Measurements from ENCODE around the gene CHST15. TPM values are rescaled to one million over a fixed set of nuclear protein-coding genes. Genes with fewer than 3 reads are reported as not detected.

Gene CHST15
- total RNA-seq, 1 donor from 2014 or later, result 27.0 TPM

DNA sequence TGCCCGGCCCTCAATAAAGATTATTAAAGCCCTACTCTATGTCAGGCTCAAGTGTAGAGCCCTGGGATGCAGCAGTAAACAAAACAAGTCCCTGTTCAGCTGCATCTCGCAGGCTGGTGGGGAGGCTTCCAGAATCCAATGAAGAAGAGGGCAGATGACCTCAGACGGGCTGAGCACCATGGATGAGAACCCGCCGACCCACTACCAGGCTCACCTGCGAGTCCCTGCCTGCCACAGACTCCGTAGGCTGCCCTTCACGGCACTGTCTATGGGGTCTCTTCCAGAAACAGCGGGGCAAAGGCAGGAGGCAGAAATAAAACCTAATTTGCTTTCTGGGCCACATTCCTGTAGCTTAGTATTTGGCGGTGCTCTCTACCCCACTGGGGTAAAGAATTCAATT is 22.7 kb downstream of the CHST15 start:
- Histone ChIP-seq H3K27me3 (no peaks in the 10 kb centered on the region), H3K36me3 (no peaks in the 10 kb centered on the region), H3K4me3 (no peak overlapping the region), H3K27ac (no peak overlapping the region), H3K9me3 (no peaks in the 10 kb centered on the region), H3K4me1 (peaks cover 22% of the 10 kb centered on the region)
- intact Hi-C loops (cut with DNase I), result no loop called here
- TF ChIP-seq POLR2AphosphoS5 (IDR thresholded peaks at IDR 0.05; ENCODE audit: insufficient read depth in 1 of 2, low read depth in 1 of 2) (no peak), POLR2A (IDR thresholded peaks at IDR 0.05) (no peak)
- TF ChIP-seq, protein P1, sequence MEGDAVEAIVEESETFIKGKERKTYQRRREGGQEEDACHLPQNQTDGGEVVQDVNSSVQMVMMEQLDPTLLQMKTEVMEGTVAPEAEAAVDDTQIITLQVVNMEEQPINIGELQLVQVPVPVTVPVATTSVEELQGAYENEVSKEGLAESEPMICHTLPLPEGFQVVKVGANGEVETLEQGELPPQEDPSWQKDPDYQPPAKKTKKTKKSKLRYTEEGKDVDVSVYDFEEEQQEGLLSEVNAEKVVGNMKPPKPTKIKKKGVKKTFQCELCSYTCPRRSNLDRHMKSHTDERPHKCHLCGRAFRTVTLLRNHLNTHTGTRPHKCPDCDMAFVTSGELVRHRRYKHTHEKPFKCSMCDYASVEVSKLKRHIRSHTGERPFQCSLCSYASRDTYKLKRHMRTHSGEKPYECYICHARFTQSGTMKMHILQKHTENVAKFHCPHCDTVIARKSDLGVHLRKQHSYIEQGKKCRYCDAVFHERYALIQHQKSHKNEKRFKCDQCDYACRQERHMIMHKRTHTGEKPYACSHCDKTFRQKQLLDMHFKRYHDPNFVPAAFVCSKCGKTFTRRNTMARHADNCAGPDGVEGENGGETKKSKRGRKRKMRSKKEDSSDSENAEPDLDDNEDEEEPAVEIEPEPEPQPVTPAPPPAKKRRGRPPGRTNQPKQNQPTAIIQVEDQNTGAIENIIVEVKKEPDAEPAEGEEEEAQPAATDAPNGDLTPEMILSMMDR (IDR thresholded peaks at IDR 0.05), result no peak
- DNase-seq (ENCODE audit: extremely low spot score in 2 of 2), result no peak

GRCh38 chr10:124069341-124070264 is 23.8 kb downstream of the CHST15 start:
- Histone ChIP-seq H3K4me1 (peaks cover 11% of the 10 kb centered on the region), H3K27ac (no peak overlapping the region)

DNA sequence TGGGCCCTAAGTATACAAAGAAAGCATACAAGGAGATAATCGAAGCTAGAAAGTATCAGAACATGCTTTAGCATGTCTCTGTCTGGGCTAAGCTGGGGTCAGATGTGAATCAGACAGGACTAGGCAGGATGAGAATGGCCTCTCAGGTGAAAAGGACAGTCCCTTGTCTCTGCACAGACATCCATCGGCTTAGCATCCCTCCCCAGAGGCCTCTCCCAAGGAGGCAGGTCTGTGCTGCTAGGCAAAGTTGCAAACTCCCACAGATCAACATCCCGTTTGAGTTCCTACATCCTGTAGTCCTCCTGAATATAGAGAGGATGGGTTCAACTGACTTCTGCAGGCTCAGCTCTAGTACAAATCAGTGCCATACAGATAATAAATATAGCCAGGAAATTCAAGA is 24.5 kb downstream of the CHST15 start:
- TF ChIP-seq POLR2A (IDR thresholded peaks at IDR 0.05) (no peak), POLR2AphosphoS5 (IDR thresholded peaks at IDR 0.05; ENCODE audit: insufficient read depth in 1 of 2, low read depth in 1 of 2) (no peak)
- TF ChIP-seq, protein P1 (IDR thresholded peaks at IDR 0.05), result no peak
- Histone ChIP-seq H3K4me3 (no peak overlapping the region), H3K36me3 (no peaks in the 10 kb centered on the region), H3K4me1 (peaks cover 12% of the 10 kb centered on the region), H3K27me3 (no peaks in the 10 kb centered on the region), H3K27ac (no peak overlapping the region), H3K9me3 (no peaks in the 10 kb centered on the region)
- intact Hi-C loops (cut with DNase I), result no loop called here
- DNase-seq (ENCODE audit: extremely low spot score in 2 of 2), result no peak

More at GRCh38 chr10:124069341-124070264, 23.8 kb downstream of the CHST15 start:
- H3K4me3 ChIP-seq, result no peak overlapping the region
- intact Hi-C loops (cut with DNase I), result no loop called here
- TF ChIP-seq, protein P1 (IDR thresholded peaks at IDR 0.05), result no peak
- TF ChIP-seq POLR2AphosphoS5 (IDR thresholded peaks at IDR 0.05; ENCODE audit: insufficient read depth in 1 of 2, low read depth in 1 of 2), result no peak
- TF ChIP-seq POLR2A (IDR thresholded peaks at IDR 0.05), result no peak
- no peaks in the 10 kb centered on the region for H3K27me3 ChIP-seq
- no peak for DNase-seq (ENCODE audit: extremely low spot score in 2 of 2)
- no peaks in the 10 kb centered on the region for H3K9me3 ChIP-seq
- no peaks in the 10 kb centered on the region for H3K36me3 ChIP-seq

- intact Hi-C loops (cut with DNase I), result no loop called here
- Histone ChIP-seq H3K27me3 (no peaks in the 10 kb centered on the region), H3K27ac (no peak overlapping the region), H3K4me1 (peaks cover 12% of the 10 kb centered on the region), H3K36me3 (no peaks in the 10 kb centered on the region), H3K9me3 (no peaks in the 10 kb centered on the region), H3K4me3 (no peak overlapping the region)
- no peak for DNase-seq (ENCODE audit: extremely low spot score in 2 of 2)
- TF ChIP-seq POLR2A (IDR thresholded peaks at IDR 0.05) (no peak), POLR2AphosphoS5 (IDR thresholded peaks at IDR 0.05; ENCODE audit: insufficient read depth in 1 of 2, low read depth in 1 of 2) (no peak)
- TF ChIP-seq, protein P1 (IDR thresholded peaks at IDR 0.05), result no peak
Observed at GRCh38 chr10:124067825-124068400, 25.5 kb downstream of the CHST15 start.

Measured in vagina (tissue), 2 donors.